ENCODE measurements around the gene LMAN1L.

LMAN1L gene

DNA sequence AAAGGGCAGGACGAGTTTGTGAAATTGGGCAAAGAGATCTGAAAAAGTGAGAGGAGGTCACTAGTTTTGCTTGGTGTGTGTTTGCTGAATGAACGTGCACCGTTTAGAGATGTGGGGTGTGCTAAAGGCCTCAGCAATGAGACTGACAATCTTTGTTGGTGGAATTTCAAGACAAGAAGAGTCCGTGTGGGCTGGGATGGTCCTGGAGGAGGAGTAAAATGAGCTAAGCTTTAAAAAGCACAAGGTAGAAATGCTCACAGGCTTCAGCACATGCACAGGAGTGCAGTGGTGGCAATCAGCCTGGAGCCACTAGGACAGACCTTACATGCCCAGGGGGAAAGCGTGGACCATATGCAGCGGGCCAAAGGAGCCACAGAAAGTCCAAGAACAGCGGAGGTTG is 12.3 kb downstream of the LMAN1L start:
- no peak overlapping the region for H3K4me3 ChIP-seq (ENCODE audit: low read depth, low read length)
- ChIA-PET POLR2A (no interaction called here), CTCF (interaction anchor here (1.5 to 7.9 kb wide), 3 partner anchors 11 to 16 kb away, joined by 4 to 43 read pairs (median 20); partner anchors contain the start of gene ULK3)
- no peak for DNase-seq (ENCODE audit: low read depth, low spot score)
- TF ChIP-seq, protein P1, sequence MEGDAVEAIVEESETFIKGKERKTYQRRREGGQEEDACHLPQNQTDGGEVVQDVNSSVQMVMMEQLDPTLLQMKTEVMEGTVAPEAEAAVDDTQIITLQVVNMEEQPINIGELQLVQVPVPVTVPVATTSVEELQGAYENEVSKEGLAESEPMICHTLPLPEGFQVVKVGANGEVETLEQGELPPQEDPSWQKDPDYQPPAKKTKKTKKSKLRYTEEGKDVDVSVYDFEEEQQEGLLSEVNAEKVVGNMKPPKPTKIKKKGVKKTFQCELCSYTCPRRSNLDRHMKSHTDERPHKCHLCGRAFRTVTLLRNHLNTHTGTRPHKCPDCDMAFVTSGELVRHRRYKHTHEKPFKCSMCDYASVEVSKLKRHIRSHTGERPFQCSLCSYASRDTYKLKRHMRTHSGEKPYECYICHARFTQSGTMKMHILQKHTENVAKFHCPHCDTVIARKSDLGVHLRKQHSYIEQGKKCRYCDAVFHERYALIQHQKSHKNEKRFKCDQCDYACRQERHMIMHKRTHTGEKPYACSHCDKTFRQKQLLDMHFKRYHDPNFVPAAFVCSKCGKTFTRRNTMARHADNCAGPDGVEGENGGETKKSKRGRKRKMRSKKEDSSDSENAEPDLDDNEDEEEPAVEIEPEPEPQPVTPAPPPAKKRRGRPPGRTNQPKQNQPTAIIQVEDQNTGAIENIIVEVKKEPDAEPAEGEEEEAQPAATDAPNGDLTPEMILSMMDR (IDR thresholded peaks at IDR 0.05; ENCODE audit: insufficient read depth, low read length, missing control alignments) = no peak

DNA sequence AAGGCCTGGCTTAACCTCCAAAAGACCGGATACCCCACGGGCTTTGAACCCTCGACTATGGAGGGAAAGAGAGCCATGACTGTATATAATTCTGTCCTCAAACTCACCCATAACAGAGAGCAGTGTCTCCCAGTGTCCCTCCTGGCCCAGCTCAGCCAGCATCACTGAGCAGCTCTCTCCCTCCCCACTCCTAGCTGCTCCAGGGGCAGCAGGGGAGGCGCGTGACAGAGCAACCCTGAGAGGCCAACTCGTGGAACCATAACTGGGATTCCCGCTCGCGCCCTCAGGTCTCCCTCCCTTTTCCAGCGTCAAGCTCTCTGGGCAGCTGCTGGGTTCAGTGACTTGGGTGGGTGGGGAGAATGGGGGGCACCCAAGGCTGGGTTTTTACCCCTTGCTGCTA is 13.2 kb downstream of the LMAN1L start:
- ChIA-PET POLR2A (no interaction called here), CTCF (interaction anchor here (0.7 to 7.9 kb wide), 6 partner anchors 10 to 56 kb away, joined by 3 to 53 read pairs (median 12); partner anchors contain the start of gene ULK3)
- TF ChIP-seq, protein P1 (IDR thresholded peaks at IDR 0.05; ENCODE audit: insufficient read depth, low read length, missing control alignments) = no peak
- DNase-seq (ENCODE audit: low read depth, low spot score) = no peak
- H3K4me3 ChIP-seq (ENCODE audit: low read depth, low read length) = no peak overlapping the region

DNA sequence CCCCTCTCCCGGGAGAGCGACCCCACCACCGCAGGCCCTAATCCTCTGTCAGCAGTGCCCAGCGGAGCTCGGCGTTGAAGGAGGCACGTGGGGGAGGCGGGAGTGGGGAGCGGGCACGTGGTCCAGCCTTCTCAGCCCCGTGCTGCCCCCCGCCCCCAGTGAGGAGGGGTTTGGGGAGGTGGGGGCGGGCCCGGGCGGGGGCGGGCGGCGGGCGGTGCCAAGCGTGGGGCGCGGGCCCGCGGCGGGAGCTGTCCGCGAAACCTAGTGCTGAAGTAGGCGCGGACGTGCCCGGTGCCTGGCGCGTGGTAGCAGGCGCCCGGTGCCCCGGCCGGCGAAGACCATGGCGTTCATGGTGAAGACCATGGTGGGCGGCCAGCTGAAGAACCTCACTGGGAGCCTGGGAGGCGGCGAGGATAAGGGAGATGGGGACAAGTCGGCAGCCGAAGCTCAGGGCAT is 13.8 kb downstream of the LMAN1L start, which contains the start of gene CPLX3:
TSS of gene CPLX3 (plus strand) at position 264 of the 456 bp plus-strand sequence. CDS start at position 341, 77 bp downstream.
- CTCF ChIA-PET = interaction anchor here (0.6 to 7.9 kb wide), 8 partner anchors 10 to 56 kb away, joined by 3 to 53 read pairs (median 4); partner anchors contain the start of genes CSK and ULK3
- POLR2A ChIA-PET = no interaction called here
- no peak within 1 kb of the TSS for H3K4me3 ChIP-seq (ENCODE audit: low read depth, low read length)
- DNase-seq (ENCODE audit: low read depth, low spot score) = no peak
- TF ChIP-seq, protein P1 (IDR thresholded peaks at IDR 0.05; ENCODE audit: insufficient read depth, low read length, missing control alignments) = no peak

DNA sequence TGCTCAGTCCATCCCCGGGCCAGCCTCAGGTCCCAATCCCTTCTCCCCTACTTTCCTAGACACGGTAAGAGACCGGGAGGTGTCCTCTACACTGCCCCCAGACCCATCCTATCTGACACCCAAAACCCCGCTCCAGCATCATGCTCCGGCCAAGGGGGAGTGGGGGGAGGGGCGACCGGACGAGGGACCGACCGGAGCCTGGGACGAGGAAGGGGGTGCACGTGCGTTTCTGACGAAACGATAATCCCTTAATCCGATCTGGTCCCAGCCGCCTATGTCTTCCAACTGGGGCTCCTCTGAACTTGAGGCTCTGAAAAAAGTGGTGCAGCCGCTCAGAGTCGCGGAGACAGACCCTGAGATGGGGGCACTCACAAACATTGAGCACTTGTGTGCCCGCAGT is 14.3 kb downstream of the LMAN1L start:
- DNase-seq (ENCODE audit: low read depth, low spot score) = no peak
- POLR2A ChIA-PET = no interaction called here
- no peak overlapping the region for H3K4me3 ChIP-seq (ENCODE audit: low read depth, low read length)
- CTCF ChIA-PET = interaction anchor here (0.6 to 7.9 kb wide), 8 partner anchors 9 to 57 kb away, joined by 3 to 53 read pairs (median 4); partner anchors contain the start of genes CSK and ULK3
- TF ChIP-seq, protein P1 (IDR thresholded peaks at IDR 0.05; ENCODE audit: insufficient read depth, low read length, missing control alignments) = no peak

DNA sequence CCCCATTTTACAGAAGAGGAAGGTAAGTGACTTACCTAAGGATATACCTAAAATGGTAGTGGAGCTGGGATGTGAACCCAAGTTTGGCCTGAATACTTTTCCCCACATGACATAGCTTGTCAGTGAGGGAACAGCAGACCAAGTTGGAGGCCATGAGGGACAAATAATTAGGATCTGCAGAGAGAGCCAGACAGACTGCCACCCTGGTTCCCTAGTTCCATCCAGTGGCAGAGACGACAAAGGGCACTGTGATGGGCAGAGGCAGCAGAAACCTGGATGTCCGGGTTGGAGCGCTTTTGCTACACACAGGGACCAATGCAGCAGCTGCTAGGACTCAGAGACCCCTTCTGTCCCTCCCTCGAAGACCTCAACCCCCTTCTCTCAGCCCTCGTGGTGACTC is 15.0 kb downstream of the LMAN1L start:
- POLR2A ChIA-PET = no interaction called here
- CTCF ChIA-PET = interaction anchor here (0.9 to 7.9 kb wide), 6 partner anchors 9 to 58 kb away, joined by 3 to 53 read pairs (median 12); partner anchors contain the start of gene ULK3
- TF ChIP-seq, protein P1 (IDR thresholded peaks at IDR 0.05; ENCODE audit: insufficient read depth, low read length, missing control alignments) = no peak
- DNase-seq (ENCODE audit: low read depth, low spot score) = no peak
- no peak overlapping the region for H3K4me3 ChIP-seq (ENCODE audit: low read depth, low read length)

DNA sequence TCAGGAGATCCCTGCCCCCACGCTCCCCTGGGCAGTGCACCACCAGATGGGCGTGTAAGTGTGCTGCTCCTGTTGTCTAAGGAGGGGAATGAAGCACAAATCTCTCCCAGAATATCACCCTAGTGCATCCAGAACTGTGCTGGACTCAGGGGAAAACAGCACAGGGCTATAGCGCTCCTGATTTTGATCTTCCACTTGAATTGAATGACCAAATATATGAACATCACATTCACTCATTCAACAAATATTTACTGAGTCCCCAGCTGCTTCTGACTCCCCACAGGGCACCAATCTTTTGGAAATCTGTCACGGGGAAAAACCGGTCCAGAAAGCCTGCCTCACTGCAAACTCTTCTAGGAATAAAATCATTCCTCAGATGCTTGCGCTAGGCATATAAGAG is 16.2 kb downstream of the LMAN1L start:
- ChIA-PET POLR2A (no interaction called here), CTCF (interaction anchor here (0.9 to 7.9 kb wide), 5 partner anchors 12 to 69 kb away, joined by 3 to 53 read pairs (median 28); partner anchors contain the start of gene ULK3)
- TF ChIP-seq, protein P1 (IDR thresholded peaks at IDR 0.05; ENCODE audit: insufficient read depth, low read length, missing control alignments) = no peak
- DNase-seq (ENCODE audit: low read depth, low spot score) = no peak
- no peak overlapping the region for H3K4me3 ChIP-seq (ENCODE audit: low read depth, low read length)
